ACC112 (cell line): Measurements from ENCODE around the gene TSPEAR.

Source experiments
- H2AFZ ChIP-seq: fragments of 200-600 bp; sonication (generic); one replicate; pipeline ENCODE4 v1.6.0; 2017; ENCODE audit warnings: antibody characterized with exemption, low read length; ENCODE audit not compliant: unreplicated experiment
- H3K27ac ChIP-seq: fragments of 200-600 bp; sonication (generic); 2 replicates; pipeline ENCODE4 v1.5.1; 2014; ENCODE audit warnings: low read depth, mild to moderate bottlenecking, antibody characterized with exemption, low read length, moderate library complexity
- H3K27me3 ChIP-seq: fragments of 200-600 bp; sonication (generic); 2 replicates; pipeline ENCODE4 v1.6.1; 2014; ENCODE audit warnings: mild to moderate bottlenecking, antibody characterized with exemption, low read length, moderate library complexity, mixed read lengths; ENCODE audit not compliant: insufficient read depth
- H3K36me3 ChIP-seq: fragments of 200-600 bp; sonication (generic); 2 replicates; pipeline ENCODE4 v1.6.1; 2016; ENCODE audit warnings: mild to moderate bottlenecking, antibody characterized with exemption, low read length, moderate library complexity, mixed read lengths; ENCODE audit not compliant: insufficient read depth
- H3K4me1 ChIP-seq: fragments of 200-600 bp; sonication (generic); one replicate; pipeline ENCODE4 v1.6.1; 2016; ENCODE audit warnings: low read length, mixed read lengths; ENCODE audit not compliant: insufficient read depth, unreplicated experiment, control insufficient read depth
- H3K4me3 ChIP-seq: fragments of 200-600 bp; sonication (generic); 2 replicates; pipeline ENCODE4 v1.5.1; 2014; ENCODE audit warnings: mild to moderate bottlenecking, low read depth, low read length
- H3K79me2 ChIP-seq: fragments of 200-600 bp; sonication (generic); one replicate; pipeline ENCODE4 v1.6.0; 2016; ENCODE audit warnings: low read length; ENCODE audit not compliant: control insufficient read depth, unreplicated experiment, insufficient read depth

The TSPEAR gene

GRCh38 chr21:44518686-44519085, 192.7 kb downstream of the TSPEAR start:
- no peaks in the 10 kb centered on the region for H3K36me3 ChIP-seq
- H3K27me3 ChIP-seq: no peaks in the 10 kb centered on the region
- H3K4me3 ChIP-seq: no peak overlapping the region
- H3K4me1 ChIP-seq: no peaks in the 10 kb centered on the region
- H3K79me2 ChIP-seq: no peaks in the 10 kb centered on the region
- H3K27ac ChIP-seq: no peak overlapping the region
- H2AFZ ChIP-seq: no peak overlapping the region

- H3K27ac ChIP-seq: no peak overlapping the region
- no peaks in the 10 kb centered on the region for H3K36me3 ChIP-seq
- H3K4me3 ChIP-seq: no peak overlapping the region
- H3K27me3 ChIP-seq: no peaks in the 10 kb centered on the region
- H2AFZ ChIP-seq: no peak overlapping the region
- H3K79me2 ChIP-seq: no peaks in the 10 kb centered on the region
- no peaks in the 10 kb centered on the region for H3K4me1 ChIP-seq
Measured at GRCh38 chr21:44517175-44517899, 194.0 kb downstream of the TSPEAR start.

- Histone ChIP-seq H3K4me3 (no peak overlapping the region), H3K79me2 (no peaks in the 10 kb centered on the region), H3K36me3 (no peaks in the 10 kb centered on the region), H3K4me1 (no peaks in the 10 kb centered on the region), H3K27ac (no peak overlapping the region), H2AFZ (no peak overlapping the region), H3K27me3 (no peaks in the 10 kb centered on the region)
Measured at GRCh38 chr21:44516828-44517174, 194.6 kb downstream of the TSPEAR start.

- H3K36me3 ChIP-seq: no peaks in the 10 kb centered on the region
- no peak overlapping the region for H3K27ac ChIP-seq
- 0 out of 2 replicates have a peak, but pooled peaks cover 3% of the 10 kb centered on the region for H3K27me3 ChIP-seq
- no peak overlapping the region for H2AFZ ChIP-seq
- no peak overlapping the region for H3K4me3 ChIP-seq
- H3K79me2 ChIP-seq: no peaks in the 10 kb centered on the region
- no peaks in the 10 kb centered on the region for H3K4me1 ChIP-seq
Measured at GRCh38 chr21:44516342-44516741, 195.0 kb downstream of the TSPEAR start.

GRCh38 chr21:44515359-44516165, 195.8 kb downstream of the TSPEAR start:
- no peak overlapping the region for H3K27ac ChIP-seq
- H3K36me3 ChIP-seq: no peaks in the 10 kb centered on the region
- H3K4me3 ChIP-seq: no peak overlapping the region
- 0 out of 2 replicates have a peak, but pooled peaks cover 5% of the 10 kb centered on the region for H3K27me3 ChIP-seq
- H2AFZ ChIP-seq: no peak overlapping the region
- H3K4me1 ChIP-seq: no peaks in the 10 kb centered on the region
- no peaks in the 10 kb centered on the region for H3K79me2 ChIP-seq

GRCh38 chr21:44514746-44515358, 196.5 kb downstream of the TSPEAR start:
- Histone ChIP-seq H3K27me3 (0 out of 2 replicates have a peak, but pooled peaks cover 5% of the 10 kb centered on the region), H3K36me3 (no peaks in the 10 kb centered on the region), H3K4me1 (no peaks in the 10 kb centered on the region), H3K79me2 (no peaks in the 10 kb centered on the region), H3K27ac (no peak overlapping the region), H3K4me3 (no peak overlapping the region), H2AFZ (no peak overlapping the region)

- H3K79me2 ChIP-seq: no peaks in the 10 kb centered on the region
- no peak overlapping the region for H3K27ac ChIP-seq
- no peaks in the 10 kb centered on the region for H3K36me3 ChIP-seq
- H3K4me3 ChIP-seq: no peak overlapping the region
- no peak overlapping the region for H2AFZ ChIP-seq
- H3K4me1 ChIP-seq: no peaks in the 10 kb centered on the region
- H3K27me3 ChIP-seq: 0 out of 2 replicates have a peak, but pooled peaks cover 5% of the 10 kb centered on the region
Measured at GRCh38 chr21:44514218-44514520, 197.2 kb downstream of the TSPEAR start.

- H2AFZ ChIP-seq: no peak overlapping the region
- no peaks in the 10 kb centered on the region for H3K4me1 ChIP-seq
- no peaks in the 10 kb centered on the region for H3K79me2 ChIP-seq
- no peak overlapping the region for H3K4me3 ChIP-seq
- H3K27me3 ChIP-seq: 0 out of 2 replicates have a peak, but pooled peaks cover 9% of the 10 kb centered on the region
- H3K27ac ChIP-seq: no peak overlapping the region
- no peaks in the 10 kb centered on the region for H3K36me3 ChIP-seq
Measured at GRCh38 chr21:44513389-44514217, 197.8 kb downstream of the TSPEAR start.

GRCh38 chr21:44512496-44513388, 198.6 kb downstream of the TSPEAR start:
- H3K27me3 ChIP-seq: 0 out of 2 replicates have a peak, but pooled peaks cover 13% of the 10 kb centered on the region
- no peak overlapping the region for H3K27ac ChIP-seq
- H3K4me1 ChIP-seq: no peaks in the 10 kb centered on the region
- no peak overlapping the region for H2AFZ ChIP-seq
- H3K4me3 ChIP-seq: no peak overlapping the region
- no peaks in the 10 kb centered on the region for H3K36me3 ChIP-seq
- no peaks in the 10 kb centered on the region for H3K79me2 ChIP-seq

- Histone ChIP-seq H3K36me3 (no peaks in the 10 kb centered on the region), H3K4me3 (no peak overlapping the region), H2AFZ (no peak overlapping the region), H3K4me1 (no peaks in the 10 kb centered on the region), H3K27me3 (peaks cover 22% of the 10 kb centered on the region), H3K79me2 (no peaks in the 10 kb centered on the region), H3K27ac (no peak overlapping the region)
Measured at GRCh38 chr21:44511938-44512275, 199.5 kb downstream of the TSPEAR start.
